Lower leg skin (tissue), 4 donors: Measurements from ENCODE around the gene SDK2. TPM values are rescaled to one million over a fixed set of nuclear protein-coding genes. Genes with fewer than 3 reads are reported as not detected.

Source experiments
- DNase-seq, 2 donors: peaks; one replicate each; pipeline ENCODE4 v3.0.0-alpha.2; 2019; ENCODE audit warnings: low spot score in 2 of 2
- H3K4me3 ChIP-seq: fragments of 200-600 bp; sonication (generic); 2 replicates; pipeline ENCODE4 v1.5.1; 2017; ENCODE audit warnings: mild to moderate bottlenecking, low read depth; ENCODE audit not compliant: poor library complexity, severe bottlenecking
- CTCF ChIP-seq, 3 donors: fragments of 450-650 bp; IDR thresholded peaks; one replicate each; pipeline ENCODE4 v1.5.1; 2016; ENCODE audit warnings: antibody characterized with exemption in 3 of 3, mild to moderate bottlenecking in 3 of 3, moderate library complexity in 2 of 3
- POLR2A ChIP-seq, 2 donors: fragments of 450-650 bp; IDR thresholded peaks; one replicate each; pipeline ENCODE4 v1.6.1; 2016 to 2017; ENCODE audit warnings: antibody characterized with exemption in 2 of 2, mild to moderate bottlenecking in 1 of 2, moderate library complexity in 1 of 2
- WGBS, 2 donors: methylation state at CpG; one replicate each; pipeline ENCODE4 v1.1.5; 2018; 5-methylcytosine and 5-hydroxymethylcytosine counted together
- intact Hi-C: fragments of 100-400 bp; cut with DNase I; formaldehyde crosslinking; loops from one replicate; pipeline ENCODE4 v1.15.0; 2023; ENCODE audit warnings: low total_unique reads
- total RNA-seq, 4 donors: library from RNA; depleted of rRNA; stranded (reverse); fragments of >200 nt; gene quantifications; one replicate each; pipeline ENCODE4 v1.1.0, GENCODE V29; 2016

The SDK2 gene
- total RNA-seq, 4 donors from 2014 or later: 1.5 to 4.4 (median 1.6) TPM

GRCh38 chr17:73660366-73660765, 16.1 kb upstream of the SDK2 start:
- no peak for DNase-seq
- TF ChIP-seq POLR2A (IDR thresholded peaks at IDR 0.05) (no peak), CTCF (IDR thresholded peaks at IDR 0.05) (no peak)
- WGBS, 2 donors: 67 to 73% methylated on average over 5 of the region's 5 CpGs
- H3K4me3 ChIP-seq: no peak overlapping the region
- intact Hi-C loops: no loop called here

GRCh38 chr17:73658821-73659515, 14.7 kb upstream of the SDK2 start:
- intact Hi-C loops: no loop called here
- H3K4me3 ChIP-seq: no peak overlapping the region
- no peak for DNase-seq
- 85 to 88% methylated on average over 12 of the region's 12 CpGs for WGBS, 2 donors
- TF ChIP-seq CTCF (IDR thresholded peaks at IDR 0.05) (no peak), POLR2A (IDR thresholded peaks at IDR 0.05) (no peak)

GRCh38 chr17:73657473-73658116, 13.3 kb upstream of the SDK2 start:
- WGBS, 2 donors: 6 to 13% methylated on average over 11 of the region's 11 CpGs
- intact Hi-C loops: no loop called here
- no peak overlapping the region for H3K4me3 ChIP-seq
- DNase-seq: no peak
- TF ChIP-seq POLR2A (IDR thresholded peaks at IDR 0.05) (no peak), CTCF (IDR thresholded peaks at IDR 0.05) (no peak)

- intact Hi-C loops: no loop called here
- TF ChIP-seq POLR2A (IDR thresholded peaks at IDR 0.05) (no peak), CTCF (IDR thresholded peaks at IDR 0.05) (no peak)
- no peak overlapping the region for H3K4me3 ChIP-seq
- 90 to 94% methylated on average over 5 of the region's 5 CpGs for WGBS, 2 donors
- DNase-seq: peak; percentile 8 to 20
Measured at GRCh38 chr17:73654241-73654640, 10.0 kb upstream of the SDK2 start.

- intact Hi-C loops: no loop called here
- TF ChIP-seq CTCF (IDR thresholded peaks at IDR 0.05) (no peak), POLR2A (IDR thresholded peaks at IDR 0.05) (no peak)
- DNase-seq: no peak
- no peak overlapping the region for H3K4me3 ChIP-seq
- WGBS, 2 donors: 90 to 95% methylated on average over 1 of the region's 1 CpG
Measured at GRCh38 chr17:73653810-73654209, 9.6 kb upstream of the SDK2 start.
